GM12873 (cell line): ENCODE measurements around the gene GREM2.

Experiments used
- TF ChIP-seq, protein P1 (sequence below): IDR thresholded peaks from 2 replicates; pipeline ENCODE4 v1.5.1; 2012; ENCODE audit warnings: low read depth, mild to moderate bottlenecking, moderate library complexity, low read length, control low read depth; ENCODE audit not compliant: insufficient read depth; ENCODE audit errors: missing control alignments

Gene GREM2

DNA sequence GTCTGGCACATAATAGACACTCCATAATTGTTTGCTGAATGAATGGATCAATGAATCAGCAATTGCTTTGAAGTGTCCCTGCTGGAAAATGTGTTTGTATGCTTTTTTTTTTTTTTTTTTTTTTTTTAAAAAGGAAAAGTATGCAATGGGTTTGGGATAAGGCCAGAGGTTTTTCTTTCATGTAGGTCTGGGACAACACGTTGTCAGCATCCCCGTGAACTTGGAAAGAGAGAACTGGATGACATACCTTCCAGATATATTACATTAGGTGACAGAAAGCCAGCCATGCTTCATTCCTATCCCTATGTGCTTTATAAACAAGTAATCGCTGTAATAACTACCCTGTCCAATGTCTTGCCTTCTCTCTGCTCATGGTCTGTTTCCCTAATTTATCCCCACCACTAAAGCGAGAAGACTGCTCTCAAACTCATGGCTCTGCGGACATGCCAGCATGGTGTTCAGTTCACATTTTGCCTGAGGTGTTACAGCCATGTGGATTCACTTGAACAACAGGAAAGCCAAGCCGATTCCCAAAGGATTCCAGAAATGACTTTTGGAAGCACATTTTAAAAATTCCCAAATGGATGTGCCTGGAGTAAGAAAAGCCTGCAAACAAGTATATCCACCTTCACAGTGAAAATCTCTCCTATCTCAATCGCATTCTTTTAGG lies 34.8 kb upstream of the GREM2 start:
- TF ChIP-seq, protein P1, sequence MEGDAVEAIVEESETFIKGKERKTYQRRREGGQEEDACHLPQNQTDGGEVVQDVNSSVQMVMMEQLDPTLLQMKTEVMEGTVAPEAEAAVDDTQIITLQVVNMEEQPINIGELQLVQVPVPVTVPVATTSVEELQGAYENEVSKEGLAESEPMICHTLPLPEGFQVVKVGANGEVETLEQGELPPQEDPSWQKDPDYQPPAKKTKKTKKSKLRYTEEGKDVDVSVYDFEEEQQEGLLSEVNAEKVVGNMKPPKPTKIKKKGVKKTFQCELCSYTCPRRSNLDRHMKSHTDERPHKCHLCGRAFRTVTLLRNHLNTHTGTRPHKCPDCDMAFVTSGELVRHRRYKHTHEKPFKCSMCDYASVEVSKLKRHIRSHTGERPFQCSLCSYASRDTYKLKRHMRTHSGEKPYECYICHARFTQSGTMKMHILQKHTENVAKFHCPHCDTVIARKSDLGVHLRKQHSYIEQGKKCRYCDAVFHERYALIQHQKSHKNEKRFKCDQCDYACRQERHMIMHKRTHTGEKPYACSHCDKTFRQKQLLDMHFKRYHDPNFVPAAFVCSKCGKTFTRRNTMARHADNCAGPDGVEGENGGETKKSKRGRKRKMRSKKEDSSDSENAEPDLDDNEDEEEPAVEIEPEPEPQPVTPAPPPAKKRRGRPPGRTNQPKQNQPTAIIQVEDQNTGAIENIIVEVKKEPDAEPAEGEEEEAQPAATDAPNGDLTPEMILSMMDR = no peak

DNA sequence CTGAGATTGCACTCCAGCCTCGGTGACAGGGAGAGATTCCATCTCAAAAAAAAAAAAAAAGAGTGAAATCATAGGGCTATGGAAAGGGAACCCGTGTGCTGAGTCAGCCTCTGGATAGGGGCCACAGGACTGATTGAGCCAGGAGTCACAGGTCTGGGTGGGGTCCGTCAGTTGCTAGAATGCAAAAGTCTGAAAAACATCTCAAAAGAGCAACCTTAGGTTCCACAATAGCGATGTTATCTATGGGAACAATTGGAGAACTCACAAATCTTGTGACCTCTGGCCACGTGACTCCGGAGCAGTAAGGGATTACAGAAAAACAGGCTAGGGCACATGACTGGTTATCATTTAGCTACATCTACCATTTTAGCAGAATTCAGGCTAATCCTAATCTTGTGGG lies 32.8 kb upstream of the GREM2 start:
- TF ChIP-seq, protein P1 = no peak

DNA sequence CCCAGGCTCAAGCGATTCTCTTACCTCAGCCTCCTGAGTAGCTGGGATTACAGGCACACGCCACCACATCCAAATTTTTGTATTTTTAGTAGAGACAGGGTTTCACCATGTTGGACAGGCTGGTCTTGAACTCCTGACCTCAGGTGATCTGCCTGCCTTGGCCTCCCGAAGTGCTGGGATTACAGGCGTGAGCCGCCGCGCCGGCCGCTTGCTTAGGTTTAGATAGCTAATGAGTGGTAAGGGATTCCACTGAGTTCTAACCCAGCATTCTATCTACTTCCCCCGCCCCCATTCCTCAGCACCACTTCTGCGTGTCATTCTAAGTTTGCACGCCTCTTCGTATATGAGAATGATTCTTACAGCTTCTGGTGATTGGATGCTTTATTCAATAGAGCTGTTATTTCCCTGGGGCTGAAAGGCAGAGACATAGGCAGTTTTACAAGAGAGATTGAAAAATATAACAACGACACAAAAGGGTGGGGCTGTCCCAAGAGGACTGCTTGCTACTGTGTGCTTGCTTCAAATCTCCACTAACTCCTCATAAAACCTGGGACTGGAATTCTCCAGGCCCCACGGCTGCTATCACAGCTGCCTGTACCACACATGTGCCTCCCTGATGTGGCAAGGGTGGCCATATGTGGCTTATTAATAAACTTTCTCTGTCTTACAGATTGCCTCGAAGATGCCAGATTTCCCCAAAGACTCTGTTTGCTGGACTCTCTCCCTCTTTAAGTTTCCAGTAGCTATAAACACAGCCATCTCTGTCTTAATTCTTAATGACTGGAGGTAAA lies 23.7 kb upstream of the GREM2 start:
- TF ChIP-seq, protein P1 = no peak

DNA sequence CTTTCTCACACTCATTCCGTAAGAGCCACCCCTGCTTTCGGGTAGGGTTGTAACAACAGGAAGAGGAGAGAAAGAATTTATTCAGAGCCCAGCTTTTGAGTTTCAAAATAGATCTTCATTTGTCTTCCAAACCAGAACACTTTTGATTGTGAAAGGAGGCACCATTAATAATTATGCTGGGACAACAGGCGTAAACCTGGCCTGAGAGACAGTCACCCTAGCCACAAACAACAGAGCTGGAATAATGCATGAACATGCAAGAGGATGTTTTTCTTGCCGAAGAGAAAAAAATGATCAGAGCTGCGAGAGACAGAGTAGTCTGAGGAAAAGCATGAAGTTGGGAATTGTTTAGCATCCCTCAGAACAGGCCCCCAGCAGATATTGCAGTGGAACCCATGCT lies 18.5 kb upstream of the GREM2 start:
- TF ChIP-seq, protein P1 = no peak

DNA sequence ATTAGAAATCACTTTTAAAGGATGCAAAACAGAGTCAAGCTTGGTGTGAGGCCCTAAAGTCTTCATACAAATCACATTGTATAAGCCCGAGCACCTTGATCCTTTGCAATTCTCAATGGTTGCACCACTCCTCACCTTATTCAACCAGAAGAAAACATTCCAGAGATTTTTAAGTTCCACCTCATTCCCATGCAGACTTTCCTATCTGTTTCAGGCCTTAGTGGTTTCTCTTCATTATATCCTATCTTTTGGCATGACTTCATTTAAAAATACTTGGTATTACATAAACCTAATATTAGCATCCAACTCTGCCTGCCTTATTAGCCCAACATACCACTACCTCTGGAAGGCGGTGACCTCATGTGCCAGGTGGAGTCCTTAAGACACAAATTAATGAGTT lies 9.3 kb upstream of the GREM2 start:
- TF ChIP-seq, protein P1 = no peak

DNA sequence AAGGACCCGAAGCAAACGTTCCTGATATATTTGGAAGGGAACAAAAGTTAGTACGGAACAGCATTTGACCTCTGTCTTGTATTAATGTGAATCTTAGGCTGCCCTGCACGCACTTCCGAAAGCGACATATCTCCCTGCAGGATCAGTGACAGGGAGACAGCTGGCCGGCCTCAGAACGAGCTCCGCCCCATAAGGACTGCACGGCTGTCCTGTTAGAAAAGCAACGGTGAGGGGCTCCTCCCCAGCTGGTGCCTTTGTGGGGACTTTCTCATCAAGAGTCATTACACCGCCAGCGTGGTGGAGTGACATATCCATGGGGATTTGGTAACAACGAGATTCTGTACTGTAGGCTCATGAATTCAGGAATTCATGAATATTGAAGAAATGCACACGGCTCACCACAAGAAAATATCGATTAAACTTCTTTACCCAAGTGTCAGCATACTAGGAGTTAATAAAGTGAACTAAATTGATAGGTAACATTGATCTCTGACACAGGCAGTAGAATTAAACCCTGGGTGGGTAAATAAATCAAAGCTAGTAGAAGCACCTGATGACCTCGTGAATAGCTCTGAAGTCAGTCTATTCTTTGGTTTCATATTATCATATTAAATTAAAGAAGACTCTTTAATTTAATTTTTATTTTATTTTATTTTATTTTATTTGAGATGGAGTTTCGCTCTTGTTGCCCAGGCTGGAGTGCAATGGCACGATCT lies 8.1 kb upstream of the GREM2 start:
- TF ChIP-seq, protein P1 = no peak

DNA sequence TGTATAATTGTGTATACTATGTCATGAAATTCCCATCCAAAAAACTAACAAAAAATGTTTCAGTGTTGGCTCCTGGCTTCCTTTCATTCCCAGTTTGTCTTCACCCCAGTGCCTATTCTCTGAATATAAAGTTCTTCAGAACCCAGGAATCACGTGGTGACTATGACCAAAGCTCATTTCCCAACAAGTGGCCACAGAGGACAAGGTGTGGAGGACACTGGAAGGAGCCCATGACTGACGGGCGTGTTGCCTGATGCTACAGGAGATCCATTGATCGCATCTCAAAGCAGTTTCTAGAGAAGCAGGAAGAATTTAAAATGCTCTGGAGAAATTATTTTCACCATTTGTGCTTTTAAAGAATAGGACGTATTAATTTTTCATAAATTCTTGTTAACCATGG lies 7.4 kb upstream of the GREM2 start:
- TF ChIP-seq, protein P1 = no peak
